ENCODE results near the gene KHDRBS1. TPM values are rescaled to one million over a fixed set of nuclear protein-coding genes. Genes with fewer than 3 reads are reported as not detected.
A peak's percentile ranks its signal among the peaks of the same experiment; 100 is the strongest.

KHDRBS1 gene
- total RNA-seq, 1 experiment from 2014 or later, result 267 TPM

- H2BK5ac ChIP-seq (ENCODE audit: insufficient read length, low read length), result no peak overlapping the region
- H3K23me2 ChIP-seq (ENCODE audit: insufficient read length, low read depth, low read length, poor library complexity, severe bottlenecking), result no peaks in the 10 kb centered on the region
- no peak overlapping the region for H4K91ac ChIP-seq (ENCODE audit: insufficient read length, low read depth, low read length)
- no peak overlapping the region for H2AFZ ChIP-seq (ENCODE audit: low read length)
- no peak overlapping the region for H3K23ac ChIP-seq (ENCODE audit: insufficient read length, low read depth, low read length)
- Mint-ChIP-seq H3K4me1 (no peaks in the 10 kb centered on the region), H3K9me3 (no peaks in the 10 kb centered on the region), H3K4me3 (no peak overlapping the region), H3K27me3 (ENCODE audit: low read depth) (no peaks in the 10 kb centered on the region), H3K36me3 (ENCODE audit: insufficient read depth in 1 of 3, low read depth in 3 of 3) (peaks cover 35 to 72% (median 41%) of the 10 kb centered on the region in 3 experiments), H3K27ac (0 out of 7 replicates have a peak overlapping the region, but pooled peaks of 1 of the 3 experiments have one; percentile 55)
- H3K27ac ChIP-seq (ENCODE audit: insufficient read length, low read depth, low read length), result no peak overlapping the region
- no peaks in the 10 kb centered on the region for H3K27me3 ChIP-seq (ENCODE audit: insufficient read depth, low read length)
- no peak overlapping the region for H3T11ph ChIP-seq (ENCODE audit: low read length)
- no peak overlapping the region for H2BK20ac ChIP-seq (ENCODE audit: low read depth, low read length, poor library complexity, severe bottlenecking)
- no peak overlapping the region for H3K56ac ChIP-seq (ENCODE audit: insufficient read length, low read depth, low read length)
- H4K8ac ChIP-seq (replicated peaks; ENCODE audit: insufficient read length, low read depth, low read length), result no peak overlapping the region
- H2BK12ac ChIP-seq (ENCODE audit: insufficient read length, low read depth, low read length), result no peak overlapping the region
- no peak overlapping the region for H3K9ac ChIP-seq (ENCODE audit: extremely low read depth, insufficient read length, low read length)
- H3K18ac ChIP-seq (ENCODE audit: insufficient read length, low read depth, low read length), result no peak overlapping the region
- no peak overlapping the region for H2BK120ac ChIP-seq (ENCODE audit: low read depth, low read length, poor library complexity, severe bottlenecking)
- peaks cover 2% of the 10 kb centered on the region for H3K79me1 ChIP-seq (ENCODE audit: insufficient read depth, low read depth, low read length, poor library complexity, severe bottlenecking)
- no peak overlapping the region for H3K4ac ChIP-seq (ENCODE audit: low read depth, low read length)
- peaks cover 3% of the 10 kb centered on the region for H4K20me1 ChIP-seq (ENCODE audit: control insufficient read depth, insufficient read depth, insufficient read length)
- no peak for DNase-seq
- no peak overlapping the region for H3K14ac ChIP-seq (ENCODE audit: insufficient read depth, low read length)
- H2AK5ac ChIP-seq (ENCODE audit: insufficient read length, low read length), result no peak overlapping the region
- no peaks in the 10 kb centered on the region for H3K79me2 ChIP-seq (ENCODE audit: insufficient read depth, low read length)
- H3K4me2 ChIP-seq (ENCODE audit: insufficient read depth, insufficient read length, low read length), result no peak overlapping the region
- no peak overlapping the region for H2BK15ac ChIP-seq (ENCODE audit: low read depth, low read length)
- no peak for TF ChIP-seq CTCF (conservative IDR thresholded peaks at IDR 0.05)
- no peak overlapping the region for H4K5ac ChIP-seq (ENCODE audit: insufficient read length, low read depth, low read length)
- H3K9me3 ChIP-seq (ENCODE audit: control insufficient read depth, low read depth, low read length), result no peaks in the 10 kb centered on the region
- no peaks in the 10 kb centered on the region for H3K4me1 ChIP-seq (ENCODE audit: insufficient read depth, low read length)
These were observed 34.0 kb downstream of the KHDRBS1 start for GRCh38 chr1:32047701-32048100.

All from H9 (cell line).